KG1 (cell line): Measurements from ENCODE around the gene CNPY4.

Source experiments
- DNase-seq: peaks from one replicate; lab custom pipeline; 2025; lab: John Stamatoyannopoulos, UW

The CNPY4 gene

GRCh38 chr7:100167912-100168323 is 48.5 kb downstream of the CNPY4 start:
- no peak for DNase-seq

GRCh38 chr7:100169147-100169850 is 49.9 kb downstream of the CNPY4 start:
- no peak for DNase-seq

GRCh38 chr7:100170101-100170897 is 50.9 kb downstream of the CNPY4 start:
- DNase-seq: no peak

- no peak for DNase-seq
These were observed 51.8 kb downstream of the CNPY4 start for GRCh38 chr7:100171087-100171681.

GRCh38 chr7:100171840-100172239 is 52.4 kb downstream of the CNPY4 start:
- DNase-seq: no peak

- no peak for DNase-seq
These were observed 54.5 kb downstream of the CNPY4 start for GRCh38 chr7:100173806-100174495.

GRCh38 chr7:100174582-100174981 is 55.1 kb downstream of the CNPY4 start:
- no peak for DNase-seq
